Sigmoid colon (tissue), 7 donors: ENCODE measurements around the gene CSNK2A1. TPM values are rescaled to one million over a fixed set of nuclear protein-coding genes. Genes with fewer than 3 reads are reported as not detected.

Experiments used
- DNase-seq: peaks from one replicate; pipeline ENCODE4 v3.0.0-alpha.2; 2019
- H3K27ac ChIP-seq, 4 donors: fragments of 200-600 bp; sonication (generic); one replicate each; pipeline ENCODE4 v1.5.1; 2016 to 2019; ENCODE audit warnings: mild to moderate bottlenecking in 1 of 4
- H3K27me3 ChIP-seq, 3 donors: fragments of 200-600 bp; sonication (generic); one replicate each; pipeline ENCODE4 v1.5.1; 2019; ENCODE audit warnings: mild to moderate bottlenecking in 1 of 3
- H3K36me3 ChIP-seq, 4 donors: fragments of 200-600 bp; sonication (generic); one replicate each; pipeline ENCODE4 v1.5.1; 2016 to 2019
- H3K4me1 ChIP-seq, 4 donors: fragments of 200-600 bp; sonication (generic); one replicate each; pipeline ENCODE4 v1.5.1; 2017 to 2019
- H3K4me3 ChIP-seq, 4 donors: fragments of 200-600 bp; sonication (generic); one replicate each; pipeline ENCODE4 v1.5.1; 2017 to 2019; ENCODE audit warnings: mild to moderate bottlenecking in 2 of 4, moderate library complexity in 1 of 4
- H3K9me3 ChIP-seq, 4 donors: fragments of 200-600 bp in 3 of 4; sonication (generic) in 3 of 4; one replicate each; pipeline versions ENCODE4 v1.5.1 to v1.6.1; 2013 to 2019
- EP300 ChIP-seq, 4 donors: sonication (generic); formaldehyde crosslinking; IDR thresholded peaks; one replicate each; pipeline ENCODE4 v1.6.1; 2017; ENCODE audit warnings: antibody characterized with exemption in 4 of 4
- POLR2A ChIP-seq, 2 donors: fragments of 450-650 bp; IDR thresholded peaks; one replicate each; pipeline ENCODE4 v1.6.1; 2016; ENCODE audit warnings: antibody characterized with exemption in 2 of 2, mild to moderate bottlenecking in 2 of 2, moderate library complexity in 2 of 2
- POLR2AphosphoS5 ChIP-seq, 4 donors: sonication (generic); formaldehyde crosslinking; IDR thresholded peaks; one replicate each; pipeline ENCODE4 v1.6.1; 2017; ENCODE audit warnings: antibody characterized with exemption in 4 of 4
- WGBS, 2 donors: extraction: QIAGEN DNeasy Blood & Tissue Kit; methylation state at CpG; one replicate each; pipeline ENCODE4 v1.1.7; 2013; 5-methylcytosine and 5-hydroxymethylcytosine counted together
- intact Hi-C: fragments of 100-400 bp; cut with DNase I; formaldehyde crosslinking; loops from one replicate; pipeline ENCODE4 v1.15.1; 2023
- polyA plus RNA-seq, 3 donors: library from polyadenylated mRNA; stranded (reverse); fragments of 200-250 nt; gene quantifications; one replicate each; pipeline ENCODE4 v1.2.3, GENCODE V29; 2013
- total RNA-seq, 4 donors: library from RNA; depleted of rRNA; stranded (reverse); fragments of >200 nt; gene quantifications; one replicate each; pipeline ENCODE4 v1.1.0, GENCODE V29; 2016
- TF ChIP-seq, protein P1 (sequence below), 4 experiments: fragments of 450-650 bp in 3 of 4; fragments of 200-600 bp in 1 of 4; IDR thresholded peaks; one replicate each; pipeline ENCODE4 v1.5.1; 2016 to 2019; ENCODE audit warnings: antibody characterized with exemption in 4 of 4, mild to moderate bottlenecking in 3 of 4, moderate library complexity in 2 of 4
- donor health status: healthy with polysubstance abuse.
- donor health status: Bipolar disorder and iron deficiency.
- donor health status: healthy.

Gene CSNK2A1
- total and polyA plus RNA-seq, 7 donors: 33.0 to 77.1 (median 51.5) TPM

- intact Hi-C loops: no loop called here
- DNase-seq: no peak
- 66 to 77% methylated on average over 11 of the region's 11 CpGs for WGBS, 2 donors
- Histone ChIP-seq H3K36me3 (peaks cover 25 to 90% (median 57%) of the 10 kb centered on the region in 4 donors), H3K27me3 (no peaks in the 10 kb centered on the region), H3K4me1 (no peaks in the 10 kb centered on the region), H3K4me3 (no peak overlapping the region), H3K27ac (no peak overlapping the region), H3K9me3 (no peaks in the 10 kb centered on the region)
- TF ChIP-seq, protein P1, sequence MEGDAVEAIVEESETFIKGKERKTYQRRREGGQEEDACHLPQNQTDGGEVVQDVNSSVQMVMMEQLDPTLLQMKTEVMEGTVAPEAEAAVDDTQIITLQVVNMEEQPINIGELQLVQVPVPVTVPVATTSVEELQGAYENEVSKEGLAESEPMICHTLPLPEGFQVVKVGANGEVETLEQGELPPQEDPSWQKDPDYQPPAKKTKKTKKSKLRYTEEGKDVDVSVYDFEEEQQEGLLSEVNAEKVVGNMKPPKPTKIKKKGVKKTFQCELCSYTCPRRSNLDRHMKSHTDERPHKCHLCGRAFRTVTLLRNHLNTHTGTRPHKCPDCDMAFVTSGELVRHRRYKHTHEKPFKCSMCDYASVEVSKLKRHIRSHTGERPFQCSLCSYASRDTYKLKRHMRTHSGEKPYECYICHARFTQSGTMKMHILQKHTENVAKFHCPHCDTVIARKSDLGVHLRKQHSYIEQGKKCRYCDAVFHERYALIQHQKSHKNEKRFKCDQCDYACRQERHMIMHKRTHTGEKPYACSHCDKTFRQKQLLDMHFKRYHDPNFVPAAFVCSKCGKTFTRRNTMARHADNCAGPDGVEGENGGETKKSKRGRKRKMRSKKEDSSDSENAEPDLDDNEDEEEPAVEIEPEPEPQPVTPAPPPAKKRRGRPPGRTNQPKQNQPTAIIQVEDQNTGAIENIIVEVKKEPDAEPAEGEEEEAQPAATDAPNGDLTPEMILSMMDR (IDR thresholded peaks at IDR 0.05): no peak
- no peak for TF ChIP-seq POLR2A (IDR thresholded peaks at IDR 0.05)
- TF ChIP-seq POLR2AphosphoS5 (IDR thresholded peaks at IDR 0.05): no peak
- TF ChIP-seq EP300 (IDR thresholded peaks at IDR 0.05): no peak
These were observed 109.4 kb downstream of the CSNK2A1 start for GRCh38 chr20:434221-434620.

DNA sequence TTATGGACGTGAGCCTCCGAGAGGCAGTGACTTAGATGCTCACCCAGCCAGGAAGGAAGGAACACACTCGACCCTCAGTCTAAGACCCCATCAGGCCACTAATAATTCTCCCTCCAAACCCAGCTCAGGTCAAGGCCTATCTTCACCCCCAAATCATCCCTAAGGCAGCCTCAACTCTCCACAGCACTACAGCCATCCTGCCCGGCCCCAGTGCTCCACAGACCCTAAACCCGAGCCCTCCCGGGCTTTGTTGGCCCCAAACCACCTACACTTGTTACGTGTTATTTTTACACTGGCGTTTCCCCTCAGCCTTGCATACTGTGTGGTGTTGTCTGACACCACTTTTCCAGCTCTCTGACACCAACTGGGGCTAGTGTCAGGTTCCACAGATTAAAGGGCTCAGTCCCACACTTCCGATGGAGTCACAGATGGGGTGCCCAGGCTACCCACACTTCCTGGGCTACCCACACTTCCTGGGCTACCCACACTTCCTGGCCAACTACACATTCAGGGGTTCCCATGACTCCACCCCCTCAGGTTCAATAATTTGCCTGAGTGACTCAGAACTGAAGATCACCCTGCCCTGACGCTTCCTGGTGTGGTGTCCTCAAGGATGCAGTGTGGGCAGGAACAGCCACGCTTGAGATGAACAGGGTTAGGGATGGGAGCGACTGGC lies 110.2 kb downstream of the CSNK2A1 start:
- Histone ChIP-seq H3K27me3 (no peaks in the 10 kb centered on the region), H3K27ac (no peak overlapping the region), H3K9me3 (no peaks in the 10 kb centered on the region), H3K36me3 (peaks cover 22 to 90% (median 54%) of the 10 kb centered on the region in 4 donors), H3K4me3 (no peak overlapping the region), H3K4me1 (no peaks in the 10 kb centered on the region)
- intact Hi-C loops: no loop called here
- TF ChIP-seq POLR2AphosphoS5 (IDR thresholded peaks at IDR 0.05): no peak
- TF ChIP-seq EP300 (IDR thresholded peaks at IDR 0.05): no peak
- no peak for TF ChIP-seq POLR2A (IDR thresholded peaks at IDR 0.05)
- TF ChIP-seq, protein P1 (IDR thresholded peaks at IDR 0.05): no peak
- DNase-seq: no peak
- 63 to 79% methylated on average over 12 of the region's 12 CpGs for WGBS, 2 donors

GRCh38 chr20:432677-433299 lies 110.8 kb downstream of the CSNK2A1 start:
- no peak for DNase-seq
- TF ChIP-seq, protein P1 (IDR thresholded peaks at IDR 0.05): no peak
- TF ChIP-seq POLR2AphosphoS5 (IDR thresholded peaks at IDR 0.05) (no peak), POLR2A (IDR thresholded peaks at IDR 0.05) (no peak), EP300 (IDR thresholded peaks at IDR 0.05) (no peak)
- Histone ChIP-seq H3K9me3 (no peaks in the 10 kb centered on the region), H3K4me3 (no peak overlapping the region), H3K4me1 (no peaks in the 10 kb centered on the region), H3K27me3 (no peaks in the 10 kb centered on the region), H3K27ac (no peak overlapping the region), H3K36me3 (peaks cover 25 to 90% (median 51%) of the 10 kb centered on the region in 4 donors)
- intact Hi-C loops: no loop called here
- 91% methylated on average over 11 of the region's 11 CpGs for WGBS, 2 donors

DNA sequence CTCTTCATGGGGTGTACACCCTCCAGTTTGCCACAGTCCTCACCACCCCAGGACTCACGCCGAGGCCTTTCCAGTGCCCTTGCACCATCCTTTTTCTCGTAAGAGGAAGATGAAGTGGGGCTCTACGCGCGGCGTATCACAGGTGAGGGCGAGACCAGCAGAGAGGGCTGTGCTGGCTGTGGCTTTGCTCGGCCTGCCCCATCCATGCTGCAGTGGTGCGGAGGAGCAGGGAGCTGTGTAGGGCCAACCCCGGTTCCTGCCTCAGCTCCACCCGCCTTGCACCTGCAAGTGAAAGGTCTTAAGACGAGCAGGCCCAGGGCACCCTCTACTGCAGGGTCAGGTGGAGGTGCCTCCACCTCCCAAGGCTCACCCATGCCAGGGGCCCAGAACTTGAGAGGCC lies 111.4 kb downstream of the CSNK2A1 start:
- Histone ChIP-seq H3K4me1 (no peaks in the 10 kb centered on the region), H3K9me3 (no peaks in the 10 kb centered on the region), H3K27me3 (no peaks in the 10 kb centered on the region), H3K36me3 (peaks cover 28 to 90% (median 51%) of the 10 kb centered on the region in 4 donors), H3K27ac (no peak overlapping the region), H3K4me3 (no peak overlapping the region)
- intact Hi-C loops: no loop called here
- 89 to 92% methylated on average over 13 of the region's 13 CpGs for WGBS, 2 donors
- TF ChIP-seq, protein P1 (IDR thresholded peaks at IDR 0.05): no peak
- TF ChIP-seq POLR2AphosphoS5 (IDR thresholded peaks at IDR 0.05) (no peak), POLR2A (IDR thresholded peaks at IDR 0.05) (no peak), EP300 (IDR thresholded peaks at IDR 0.05) (no peak)
- DNase-seq: no peak
